Neutrophil (primary cell): Measurements from ENCODE around the gene CCDC8.

ENCODE experiments used
- H3K27ac ChIP-seq: fragments of 200-600 bp; sonication (generic); 2 replicates; pipeline ENCODE4 v1.5.1; 2016; ENCODE audit warnings: mild to moderate bottlenecking, moderate library complexity
- H3K27me3 ChIP-seq: fragments of 200-600 bp; sonication (generic); 2 replicates; pipeline ENCODE4 v1.6.0; 2016; ENCODE audit warnings: mild to moderate bottlenecking
- H3K36me3 ChIP-seq: fragments of 200-600 bp; sonication (generic); 2 replicates; pipeline ENCODE4 v1.5.1; 2017
- H3K4me1 ChIP-seq, 2 experiments: fragments of 200-600 bp in 1 of 2; sonication (generic) in 1 of 2; 1 replicate in 1 of 2; 2 replicates in 1 of 2; pipeline versions ENCODE4 v1.5.1 to v1.6.1; 2013 to 2016; ENCODE audit warnings: low read depth in 1 of 2, low read length in 1 of 2, mild to moderate bottlenecking in 1 of 2, moderate library complexity in 1 of 2; ENCODE audit not compliant: control insufficient read depth in 1 of 2, insufficient read depth in 1 of 2
- H3K4me3 ChIP-seq, 2 experiments: fragments of 200-600 bp in 1 of 2; sonication (generic) in 1 of 2; 1 replicate in 1 of 2; 2 replicates in 1 of 2; pipeline ENCODE4 v1.5.1; 2013 to 2016; ENCODE audit warnings: low read depth in 1 of 2, low read length in 1 of 2, mild to moderate bottlenecking in 1 of 2, moderate library complexity in 1 of 2
- H3K9me3 ChIP-seq: fragments of 200-600 bp; sonication (generic); 2 replicates; pipeline ENCODE4 v1.5.1; 2016
- TF ChIP-seq, protein P1 (sequence below): fragments of 200-600 bp; sonication (generic); IDR thresholded peaks from 2 replicates; pipeline ENCODE4 v1.5.1; 2016; ENCODE audit warnings: antibody characterized with exemption

The CCDC8 gene, protein sequence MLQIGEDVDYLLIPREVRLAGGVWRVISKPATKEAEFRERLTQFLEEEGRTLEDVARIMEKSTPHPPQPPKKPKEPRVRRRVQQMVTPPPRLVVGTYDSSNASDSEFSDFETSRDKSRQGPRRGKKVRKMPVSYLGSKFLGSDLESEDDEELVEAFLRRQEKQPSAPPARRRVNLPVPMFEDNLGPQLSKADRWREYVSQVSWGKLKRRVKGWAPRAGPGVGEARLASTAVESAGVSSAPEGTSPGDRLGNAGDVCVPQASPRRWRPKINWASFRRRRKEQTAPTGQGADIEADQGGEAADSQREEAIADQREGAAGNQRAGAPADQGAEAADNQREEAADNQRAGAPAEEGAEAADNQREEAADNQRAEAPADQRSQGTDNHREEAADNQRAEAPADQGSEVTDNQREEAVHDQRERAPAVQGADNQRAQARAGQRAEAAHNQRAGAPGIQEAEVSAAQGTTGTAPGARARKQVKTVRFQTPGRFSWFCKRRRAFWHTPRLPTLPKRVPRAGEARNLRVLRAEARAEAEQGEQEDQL

DNA sequence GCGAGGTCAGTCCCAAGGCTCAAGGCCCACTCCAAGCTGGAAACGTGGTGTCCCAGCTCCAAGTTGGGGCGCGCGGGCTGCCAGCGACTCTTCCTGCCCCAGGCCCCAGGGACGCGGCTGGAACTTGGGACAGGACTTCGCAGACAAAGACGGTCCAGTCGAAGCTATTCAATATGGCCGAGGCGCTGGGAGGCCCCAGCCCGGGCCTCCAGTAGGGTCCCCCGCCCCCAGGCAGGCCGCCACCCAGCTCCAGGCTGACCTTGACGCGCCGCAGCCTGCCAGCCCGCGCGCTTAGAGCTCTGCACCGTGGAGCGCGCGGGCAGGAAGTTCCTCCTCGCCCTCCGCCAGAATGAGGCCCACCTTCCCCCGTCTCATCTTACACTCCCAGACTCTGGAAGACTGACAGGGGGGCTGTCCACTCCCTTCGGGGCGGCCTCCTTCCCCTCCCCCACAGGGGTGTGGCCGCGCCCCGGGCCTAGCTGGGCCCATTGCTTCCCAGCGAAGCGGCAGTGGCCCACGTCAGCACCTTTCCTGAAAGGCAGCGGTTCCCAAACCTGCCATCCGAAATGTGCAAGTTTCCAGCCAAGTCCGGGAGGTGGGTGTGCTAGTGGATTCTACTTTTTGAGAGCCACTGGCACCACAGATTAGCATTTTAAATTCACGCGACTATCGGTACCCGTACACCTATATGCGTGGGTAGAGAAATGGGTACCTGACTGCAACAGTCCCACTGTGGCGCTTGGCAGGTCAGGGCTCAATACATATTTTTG lies at the start of gene CCDC8:
CCDC8 (minus strand) TSS at position 303 of the 770 bp plus-strand sequence. CDS start 754 bp downstream, outside the sequence.
- H3K36me3 ChIP-seq, result no peaks in the 10 kb centered on the region
- H3K4me3 ChIP-seq, result no peak within 1 kb of the TSS
- H3K4me1 ChIP-seq, result no peaks in the 10 kb centered on the region
- TF ChIP-seq, protein P1, sequence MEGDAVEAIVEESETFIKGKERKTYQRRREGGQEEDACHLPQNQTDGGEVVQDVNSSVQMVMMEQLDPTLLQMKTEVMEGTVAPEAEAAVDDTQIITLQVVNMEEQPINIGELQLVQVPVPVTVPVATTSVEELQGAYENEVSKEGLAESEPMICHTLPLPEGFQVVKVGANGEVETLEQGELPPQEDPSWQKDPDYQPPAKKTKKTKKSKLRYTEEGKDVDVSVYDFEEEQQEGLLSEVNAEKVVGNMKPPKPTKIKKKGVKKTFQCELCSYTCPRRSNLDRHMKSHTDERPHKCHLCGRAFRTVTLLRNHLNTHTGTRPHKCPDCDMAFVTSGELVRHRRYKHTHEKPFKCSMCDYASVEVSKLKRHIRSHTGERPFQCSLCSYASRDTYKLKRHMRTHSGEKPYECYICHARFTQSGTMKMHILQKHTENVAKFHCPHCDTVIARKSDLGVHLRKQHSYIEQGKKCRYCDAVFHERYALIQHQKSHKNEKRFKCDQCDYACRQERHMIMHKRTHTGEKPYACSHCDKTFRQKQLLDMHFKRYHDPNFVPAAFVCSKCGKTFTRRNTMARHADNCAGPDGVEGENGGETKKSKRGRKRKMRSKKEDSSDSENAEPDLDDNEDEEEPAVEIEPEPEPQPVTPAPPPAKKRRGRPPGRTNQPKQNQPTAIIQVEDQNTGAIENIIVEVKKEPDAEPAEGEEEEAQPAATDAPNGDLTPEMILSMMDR, result no peak
- no peaks in the 10 kb centered on the region for H3K9me3 ChIP-seq
- H3K27ac ChIP-seq, result no peak within 1 kb of the TSS
- peaks cover 98% of the 10 kb centered on the region for H3K27me3 ChIP-seq

DNA sequence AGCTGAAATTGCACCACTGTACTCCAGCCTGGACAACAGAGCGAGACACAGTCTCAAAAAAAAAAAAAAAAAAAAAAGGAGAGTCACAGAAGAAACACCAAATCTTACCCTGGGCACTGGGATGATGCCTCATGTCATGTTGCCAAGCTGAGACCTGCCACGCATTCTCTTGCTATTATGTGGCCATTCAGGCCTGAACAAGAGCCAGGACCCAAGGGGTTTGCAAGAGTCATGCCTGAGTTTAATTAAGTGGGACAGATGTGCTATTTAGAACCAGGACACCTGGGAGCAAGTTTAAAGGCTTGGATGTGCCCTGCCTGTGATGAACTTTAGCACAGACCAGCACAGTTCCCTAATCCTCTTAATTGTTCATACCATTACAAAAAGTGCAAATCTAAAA lies 48.2 kb upstream of the CCDC8 start:
- TF ChIP-seq, protein P1, result no peak
- no peak overlapping the region for H3K27ac ChIP-seq

DNA sequence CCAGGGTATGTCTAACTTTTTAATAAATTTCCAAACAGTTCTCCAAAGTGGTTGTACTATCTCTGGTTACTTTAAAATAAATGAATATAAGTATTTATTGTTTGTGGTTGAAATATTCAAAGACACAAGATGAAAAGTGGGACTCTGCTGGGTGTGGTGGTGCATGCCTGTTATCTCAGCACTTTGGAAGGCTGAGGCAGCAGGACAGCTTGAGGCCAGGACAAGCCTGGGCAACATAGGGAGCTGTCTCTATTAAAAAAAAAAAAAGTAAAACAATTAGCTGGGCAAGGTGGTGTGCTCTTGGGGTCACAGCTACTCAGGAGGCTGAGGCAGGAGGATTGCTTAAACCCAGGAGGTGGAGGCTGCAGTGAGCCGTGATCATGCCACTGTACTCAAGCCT lies 47.6 kb upstream of the CCDC8 start:
- TF ChIP-seq, protein P1, result no peak
- no peaks in the 10 kb centered on the region for H3K36me3 ChIP-seq
- H3K4me3 ChIP-seq, result no peak overlapping the region
- no peak overlapping the region for H3K27ac ChIP-seq
- H3K4me1 ChIP-seq, result no peaks in the 10 kb centered on the region
- no peaks in the 10 kb centered on the region for H3K9me3 ChIP-seq
- peaks cover 10% of the 10 kb centered on the region for H3K27me3 ChIP-seq

More for the DNA sequence above, 48.2 kb upstream of the CCDC8 start:
- no peak overlapping the region for H3K4me3 ChIP-seq
- H3K27me3 ChIP-seq, result peaks cover 10% of the 10 kb centered on the region
- H3K36me3 ChIP-seq, result no peaks in the 10 kb centered on the region
- H3K9me3 ChIP-seq, result no peaks in the 10 kb centered on the region
- no peaks in the 10 kb centered on the region for H3K4me1 ChIP-seq

DNA sequence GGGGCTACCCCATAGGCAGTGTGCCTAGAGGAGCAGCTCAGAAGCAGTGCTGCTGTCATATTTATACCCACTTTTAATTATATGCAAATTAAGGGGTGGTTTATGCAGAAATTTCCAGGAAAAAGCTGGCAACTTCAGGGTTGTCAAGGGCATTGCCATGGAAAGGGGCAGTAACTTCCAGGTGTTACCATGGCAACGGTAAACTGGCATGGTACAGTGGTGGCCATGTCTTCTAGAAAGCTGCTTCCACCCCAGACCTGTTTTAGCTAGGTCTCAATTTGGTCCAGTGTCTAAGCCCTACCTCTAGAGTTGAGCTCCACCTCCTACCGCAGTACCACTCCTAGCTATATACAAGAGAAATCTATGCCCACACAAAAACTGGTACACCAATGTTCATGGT lies 46.7 kb upstream of the CCDC8 start:
- Histone ChIP-seq H3K27me3 (peaks cover 15% of the 10 kb centered on the region), H3K4me3 (no peak overlapping the region), H3K4me1 (no peaks in the 10 kb centered on the region), H3K9me3 (no peaks in the 10 kb centered on the region), H3K36me3 (no peaks in the 10 kb centered on the region), H3K27ac (no peak overlapping the region)
- TF ChIP-seq, protein P1, result no peak

DNA sequence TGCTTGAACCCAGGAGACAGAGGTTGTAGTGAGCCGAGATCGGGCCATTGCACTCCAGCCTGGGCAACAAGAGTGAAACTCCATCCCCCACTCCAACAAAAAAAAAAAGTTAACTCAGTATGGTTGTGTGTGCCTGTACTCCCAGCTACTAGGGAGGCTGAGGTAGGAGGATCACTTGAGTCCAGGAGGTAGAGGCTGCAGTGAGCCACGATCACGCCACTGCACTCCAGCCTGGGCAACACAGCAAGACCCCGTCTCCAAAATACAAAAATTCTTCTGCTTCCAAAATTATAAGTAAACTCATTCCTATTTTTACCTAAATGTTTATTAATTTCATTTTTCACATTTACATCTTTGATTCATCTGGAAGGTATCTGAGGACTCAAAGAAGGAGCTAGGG lies 43.6 kb upstream of the CCDC8 start:
- H3K36me3 ChIP-seq, result no peaks in the 10 kb centered on the region
- TF ChIP-seq, protein P1, result no peak
- H3K4me3 ChIP-seq, result no peak overlapping the region
- peaks cover 28% of the 10 kb centered on the region for H3K27me3 ChIP-seq
- H3K4me1 ChIP-seq, result no peaks in the 10 kb centered on the region
- H3K9me3 ChIP-seq, result no peaks in the 10 kb centered on the region
- no peak overlapping the region for H3K27ac ChIP-seq
